Measurements from ENCODE around the gene NEK10.
"Not testable (repeated sequence)": the region's sequence is repeated elsewhere in the genome, so short reads cannot be mapped to it uniquely, and the experiment has no call there.

Gene NEK10

GRCh38 chr3:27368831-27369607 is at the start of gene NEK10:
Gene NEK10 (minus strand): TSS chr3:27369383. CDS start chr3:27352882, 16,501 bp downstream.
- peak; percentile 85 for DNase-seq

GRCh38 chr3:27415202-27415601 is 46.0 kb upstream of the NEK10 start:
- no peak for DNase-seq

- no peak for DNase-seq
Measured at GRCh38 chr3:27392950-27393679, 23.9 kb upstream of the NEK10 start.

- DNase-seq = not testable (repeated sequence)
Measured at GRCh38 chr3:27392414-27392813, 23.2 kb upstream of the NEK10 start.

- DNase-seq = no peak
Measured at GRCh38 chr3:27391796-27392195, 22.6 kb upstream of the NEK10 start.

GRCh38 chr3:27387625-27388024 is 18.4 kb upstream of the NEK10 start:
- no peak for DNase-seq

GRCh38 chr3:27385504-27385903 is 16.3 kb upstream of the NEK10 start:
- DNase-seq = no peak

GRCh38 chr3:27384191-27384590 is 15.0 kb upstream of the NEK10 start:
- no peak for DNase-seq

- no peak for DNase-seq
Measured at GRCh38 chr3:27380433-27381357, 11.5 kb upstream of the NEK10 start.

- no peak for DNase-seq
Measured at GRCh38 chr3:27378331-27378730, 9.1 kb upstream of the NEK10 start.

GRCh38 chr3:27376109-27376772 is 7.1 kb upstream of the NEK10 start:
- no peak for DNase-seq

GRCh38 chr3:27366062-27366591 is 3.1 kb downstream of the NEK10 start:
- DNase-seq = no peak

GRCh38 chr3:27360113-27361078 is 8.8 kb downstream of the NEK10 start:
- DNase-seq = no peak

- no peak for DNase-seq
Measured at GRCh38 chr3:27358372-27358771, 10.8 kb downstream of the NEK10 start.

- peak; percentile 73 for DNase-seq
Measured at GRCh38 chr3:27357665-27358258, 11.4 kb downstream of the NEK10 start.

GRCh38 chr3:27356976-27357375 is 12.2 kb downstream of the NEK10 start:
- DNase-seq = no peak

GRCh38 chr3:27354588-27355203 is 14.5 kb downstream of the NEK10 start:
- DNase-seq = no peak

GRCh38 chr3:27354161-27354560 is 15.0 kb downstream of the NEK10 start:
- DNase-seq = no peak

GRCh38 chr3:27353221-27353620 is 16.0 kb downstream of the NEK10 start:
- DNase-seq = no peak

- DNase-seq = no peak
Measured at GRCh38 chr3:27352047-27352446, 17.1 kb downstream of the NEK10 start.

Measured in hematopoietic multipotent progenitor cell treated with erythropoietin and hydrocortisone succinate and interleukin-3 and kit ligand, for 8 days (in vitro differentiated cells).